IPS-NIHi7 (cell line): ENCODE data around the gene SLC6A9.

Experiments
- DNase-seq: peaks from one replicate; pipeline ENCODE4 v3.0.0; 2012; ENCODE audit warnings: mixed read lengths; ENCODE audit errors: extremely low spot score

SLC6A9 gene

DNA sequence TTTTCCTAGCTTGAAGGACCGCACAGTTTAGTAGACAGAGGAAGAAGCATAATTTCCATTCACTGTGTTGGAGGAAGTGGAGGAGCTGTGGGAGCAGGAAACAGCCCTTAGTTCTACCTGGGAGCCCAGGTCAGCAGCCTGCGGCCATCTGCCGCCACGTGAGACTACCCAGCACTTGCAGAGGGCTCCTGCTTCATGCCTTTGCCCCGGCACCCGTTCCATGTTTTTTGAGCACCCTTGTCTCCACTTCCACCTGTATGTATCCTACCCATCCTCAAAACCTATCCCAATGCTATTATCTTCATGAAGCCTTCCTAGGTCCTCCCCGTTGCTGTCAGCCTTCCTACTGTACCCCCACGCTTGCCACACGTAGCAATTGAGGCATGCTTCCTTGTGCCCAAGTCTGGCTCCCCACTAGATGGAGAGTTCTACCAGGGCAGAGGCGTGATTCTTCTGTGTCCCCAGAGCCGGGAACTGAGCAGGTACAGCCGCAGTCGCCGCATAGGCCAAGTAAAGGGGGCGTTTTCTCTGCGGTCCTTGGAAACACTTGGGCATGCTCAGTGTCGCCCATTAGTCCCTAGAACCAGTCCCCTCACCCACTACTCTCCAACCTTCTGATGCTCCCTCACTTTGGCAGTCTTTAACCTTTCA, 1.9 kb downstream of the SLC6A9 start:
- DNase-seq = peak; percentile 81

DNA sequence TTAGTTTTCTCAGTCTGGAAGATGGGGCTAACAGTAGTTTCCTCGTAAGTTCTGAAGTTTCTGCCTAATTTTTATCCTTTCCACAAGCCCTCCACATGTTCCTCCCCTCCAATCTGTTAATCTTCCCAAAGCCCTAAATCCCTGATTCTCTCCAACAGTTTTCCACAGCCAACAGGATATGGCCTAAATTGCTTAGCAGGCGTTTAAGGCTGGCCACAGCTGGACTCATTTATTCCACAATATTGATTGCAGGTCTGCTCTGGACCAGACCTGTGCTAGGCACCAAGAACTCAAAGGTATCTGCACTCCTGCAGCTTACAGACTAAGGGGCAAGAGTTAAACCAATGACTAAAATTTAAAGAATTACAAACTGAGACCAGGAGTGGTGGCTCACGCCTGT, 3.9 kb downstream of the SLC6A9 start:
- no peak for DNase-seq

DNA sequence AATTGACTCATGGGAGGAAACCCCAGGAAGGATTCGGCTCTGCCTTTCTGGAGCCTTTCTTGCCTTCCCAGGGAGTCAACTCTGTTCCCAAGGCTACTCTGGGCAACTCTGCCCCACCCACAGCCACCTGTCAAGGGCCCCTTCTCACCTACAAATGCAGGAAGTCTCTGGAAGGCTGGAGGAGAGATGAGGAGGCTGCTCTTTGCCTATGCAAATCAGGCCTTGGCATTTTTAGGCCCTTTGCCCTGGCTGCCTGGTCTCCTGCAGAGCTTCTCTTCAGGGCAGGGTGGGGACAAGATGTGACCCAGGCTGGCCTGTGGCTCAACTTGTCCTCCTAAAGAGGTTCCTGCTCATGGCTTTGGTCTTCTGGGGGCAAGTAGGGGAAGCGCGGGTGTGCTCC, 5.4 kb downstream of the SLC6A9 start:
- no peak for DNase-seq

DNA sequence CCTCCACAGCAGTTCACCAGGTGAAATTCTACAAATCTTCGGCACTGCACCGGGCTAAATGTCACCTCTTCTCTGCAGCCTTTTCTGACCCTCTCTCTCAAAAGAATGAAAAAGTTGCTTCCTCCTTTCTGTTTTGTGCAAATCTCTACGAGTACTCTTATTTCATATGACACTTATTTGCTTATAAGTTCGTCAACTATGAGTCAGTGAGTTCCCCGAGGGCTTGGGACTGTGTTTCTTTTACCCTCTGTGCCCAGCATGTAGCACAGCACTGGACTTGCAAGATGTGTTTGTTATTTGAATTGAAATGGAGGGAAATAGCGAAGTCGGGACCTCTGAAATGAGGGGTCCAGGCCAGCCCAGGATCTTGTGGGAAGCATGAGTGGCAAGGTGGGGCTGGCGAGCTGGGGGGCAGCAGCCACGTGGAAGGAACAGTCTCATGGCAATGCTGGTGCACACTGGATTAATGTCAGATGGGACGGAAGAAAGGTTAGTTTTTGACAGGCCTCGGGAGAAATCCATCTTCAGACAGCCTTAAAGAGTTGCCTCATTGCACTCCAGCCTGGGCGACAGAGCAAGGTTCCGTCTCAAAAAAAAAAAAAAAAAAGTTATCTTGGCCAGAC, 6.2 kb downstream of the SLC6A9 start:
- DNase-seq = no peak

DNA sequence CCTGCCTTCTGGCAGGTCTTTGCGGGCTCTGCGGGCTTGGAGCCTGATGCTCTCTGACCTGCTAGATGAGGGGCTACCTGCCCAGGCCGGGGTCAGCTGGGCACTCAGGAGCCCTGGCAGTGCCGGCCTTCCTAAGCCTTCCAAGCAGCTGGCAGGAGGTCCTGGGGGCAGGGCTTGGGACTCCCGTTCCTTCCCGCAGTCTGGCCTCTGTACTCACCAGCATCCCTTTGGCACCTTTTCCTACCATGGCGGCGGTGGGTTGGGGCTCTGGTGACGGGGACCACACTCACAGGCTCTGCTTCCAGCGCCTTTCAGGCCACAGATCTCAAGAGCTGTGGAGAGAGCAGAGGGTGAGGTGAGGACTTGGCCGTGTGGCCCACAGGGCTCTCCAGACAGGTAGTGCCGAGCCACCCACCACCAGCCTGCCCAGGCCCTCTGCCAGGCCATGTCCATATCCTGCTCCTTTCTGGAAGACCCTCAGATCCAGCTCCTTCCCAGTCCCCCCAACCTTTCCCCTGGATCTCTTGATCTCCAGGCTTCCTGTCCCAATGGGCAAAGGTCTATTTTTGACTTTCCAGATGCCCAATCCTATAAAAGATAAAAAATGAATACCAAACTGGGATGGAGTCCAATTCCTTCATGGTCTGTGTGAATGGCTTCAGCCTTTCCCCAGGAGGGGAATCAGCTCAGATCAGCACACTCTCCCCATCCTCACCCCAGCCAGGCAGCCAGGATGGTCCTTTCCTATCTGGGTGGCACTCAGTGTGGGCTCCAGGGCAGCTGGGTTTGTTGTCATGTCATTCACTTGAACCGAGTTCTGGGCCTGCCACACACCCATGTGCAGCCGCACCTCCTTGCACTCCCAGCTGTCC, 7.0 kb downstream of the SLC6A9 start:
- DNase-seq = no peak

DNA sequence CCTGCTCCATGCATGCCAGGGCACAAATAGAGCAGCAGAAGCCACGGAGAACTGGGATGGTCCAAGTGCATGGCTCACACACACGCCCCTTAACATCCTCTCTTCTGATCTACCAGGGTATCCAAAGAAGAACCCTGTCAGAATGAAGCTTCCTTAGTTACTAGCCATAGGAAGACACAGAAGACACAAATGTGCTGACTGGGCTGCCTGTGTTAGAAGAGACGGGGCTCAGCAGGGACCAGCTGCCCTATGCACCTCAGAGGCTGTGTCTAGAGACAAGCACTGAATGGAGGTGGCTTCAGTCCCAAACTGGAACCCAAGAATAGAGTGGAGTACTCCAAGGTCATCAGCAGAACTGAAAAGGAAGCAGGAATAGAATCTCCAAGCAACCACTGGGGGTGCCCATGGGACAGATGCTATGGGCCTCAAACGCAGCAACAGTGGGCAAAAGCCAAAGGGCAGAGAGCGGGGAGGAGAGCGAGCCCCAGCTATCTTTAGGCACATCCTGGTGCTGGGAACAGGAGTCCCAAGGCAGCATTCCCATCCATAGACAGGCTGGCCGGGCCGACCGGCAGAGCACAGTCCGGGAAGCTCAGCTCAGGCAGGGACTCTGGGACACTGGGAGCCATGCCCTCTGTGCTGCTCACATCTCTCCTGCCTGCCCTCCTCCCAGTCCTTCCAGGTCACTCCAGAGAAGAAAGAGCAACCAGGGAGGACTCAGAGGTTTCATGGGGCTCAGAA, 9.5 kb downstream of the SLC6A9 start:
- DNase-seq = no peak

DNA sequence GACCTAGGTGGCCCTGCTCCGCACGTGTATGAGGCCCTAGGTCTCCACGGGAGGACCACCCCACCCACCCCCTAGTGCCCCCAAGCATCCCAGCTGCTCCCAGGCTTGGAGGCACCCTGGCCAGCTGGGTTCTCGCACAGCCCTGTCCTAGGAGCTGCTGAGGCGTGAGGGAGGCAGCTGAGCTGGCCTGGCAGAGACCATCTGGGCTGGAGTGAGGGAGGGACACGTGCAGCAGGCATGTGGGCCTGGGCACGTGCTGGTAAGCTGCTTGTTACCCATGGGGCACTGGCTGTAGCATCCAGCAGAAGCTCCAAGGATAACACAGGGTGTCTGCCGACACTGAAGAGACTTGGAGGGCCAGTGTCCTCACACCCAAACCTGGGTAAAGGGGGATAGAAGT, 10.1 kb downstream of the SLC6A9 start:
- no peak for DNase-seq

DNA sequence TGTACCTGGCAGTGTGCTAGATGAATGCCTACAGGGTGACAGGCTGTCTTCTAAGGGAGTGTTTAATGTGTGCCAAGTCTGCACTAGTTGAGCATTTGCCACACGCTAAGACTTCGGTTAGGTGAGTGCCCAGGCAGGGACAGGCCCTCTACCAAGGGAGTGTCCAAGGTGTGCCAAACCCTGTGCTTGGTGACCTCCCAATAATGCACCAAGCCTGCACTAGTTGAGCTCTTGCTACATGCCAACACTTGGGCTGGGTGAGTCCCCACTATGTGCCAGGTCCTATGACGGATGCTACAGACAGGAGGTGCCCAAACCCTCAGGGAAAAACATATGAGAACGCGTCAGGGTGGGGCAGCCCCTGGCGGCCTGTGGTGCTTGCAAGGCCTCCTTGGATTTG, 10.8 kb downstream of the SLC6A9 start:
- no peak for DNase-seq

DNA sequence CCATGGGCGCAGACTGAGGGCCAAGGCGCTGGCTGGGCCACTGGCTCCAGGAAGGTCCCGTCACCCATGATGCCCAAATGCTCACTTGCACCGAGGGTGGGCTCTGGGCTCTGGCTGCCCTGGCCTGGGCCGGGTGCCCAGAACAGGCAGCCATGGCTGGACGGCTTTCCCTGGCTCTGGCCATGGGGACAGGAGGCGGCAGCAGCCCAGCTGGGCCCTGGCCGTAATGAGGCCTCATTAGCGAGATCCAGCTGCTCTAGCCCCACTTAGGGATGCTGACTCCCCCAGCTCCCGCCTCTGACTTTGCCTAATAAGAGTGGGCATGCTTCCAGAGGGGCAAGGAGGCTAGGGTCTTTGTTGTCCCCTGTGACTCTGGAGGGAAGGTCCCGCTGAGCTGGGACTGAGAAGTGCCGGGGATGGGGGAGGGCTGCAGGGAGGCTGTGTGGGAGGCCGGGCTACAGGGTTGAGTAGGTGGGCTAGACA, 11.8 kb downstream of the SLC6A9 start:
- no peak for DNase-seq

DNA sequence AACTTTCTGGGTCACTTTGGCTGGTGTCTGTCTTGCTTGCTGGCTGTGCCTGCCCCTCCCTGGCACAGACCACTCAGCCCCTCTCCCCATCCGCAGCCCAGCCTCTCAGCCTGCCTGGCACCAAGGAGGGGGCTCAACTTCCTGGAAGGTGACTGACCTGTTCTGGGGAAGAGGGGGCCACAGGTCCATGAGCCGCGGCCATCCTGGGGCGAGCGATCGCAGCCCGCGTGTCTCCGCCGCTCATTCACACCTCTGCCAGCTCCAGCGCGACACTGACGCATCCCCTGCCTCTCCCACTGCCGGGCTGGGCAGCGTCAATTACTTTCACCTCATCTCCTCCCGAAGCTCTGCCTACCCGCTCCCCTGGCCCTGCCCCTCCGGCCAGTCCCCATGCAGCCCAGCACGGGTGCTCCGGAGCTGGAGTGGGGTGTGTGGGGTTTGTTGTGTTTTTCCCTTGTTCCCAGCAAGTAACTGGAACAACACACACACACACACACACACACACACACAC, 14.3 kb downstream of the SLC6A9 start:
- DNase-seq = no peak

DNA sequence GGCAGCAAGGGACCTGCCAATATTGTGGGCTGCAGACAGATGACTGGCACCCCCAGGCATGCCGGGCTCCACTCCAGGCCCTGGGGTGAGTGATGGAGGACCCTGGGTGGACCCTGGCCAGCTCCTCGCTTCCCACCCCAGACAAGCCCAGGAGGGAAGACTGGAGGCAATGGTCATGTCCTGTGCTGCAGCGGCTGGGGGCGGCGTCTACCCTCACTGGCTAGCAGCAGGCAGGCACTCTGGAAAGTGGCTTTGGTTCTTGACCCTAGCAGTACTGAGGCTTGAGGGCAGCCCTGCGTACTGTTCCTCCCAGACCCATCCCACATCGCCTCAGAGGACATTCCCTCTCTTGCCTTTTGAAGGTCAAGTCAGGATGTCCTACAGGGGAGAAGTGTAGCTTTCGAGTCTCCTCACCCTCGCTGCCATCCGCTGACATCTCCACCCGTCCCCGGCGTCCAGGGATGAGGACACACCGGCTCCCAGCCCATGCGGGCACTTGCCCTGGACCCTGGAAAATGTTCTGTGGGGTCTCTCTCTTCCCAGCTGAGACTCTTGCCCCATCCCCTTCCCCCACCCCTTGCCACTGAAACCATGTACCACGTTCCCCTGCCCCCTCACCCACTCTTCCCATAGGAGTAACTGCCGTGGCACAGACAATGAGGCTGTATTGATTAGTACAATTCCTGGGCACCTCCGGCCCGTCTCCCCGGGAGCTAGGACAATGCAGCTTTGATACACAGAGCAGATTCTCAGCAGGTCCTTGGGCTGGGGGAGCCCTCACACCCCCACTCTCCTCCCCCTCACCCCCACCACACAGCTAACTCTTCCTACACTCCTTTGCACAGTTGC, 15.0 kb downstream of the SLC6A9 start:
- no peak for DNase-seq

DNA sequence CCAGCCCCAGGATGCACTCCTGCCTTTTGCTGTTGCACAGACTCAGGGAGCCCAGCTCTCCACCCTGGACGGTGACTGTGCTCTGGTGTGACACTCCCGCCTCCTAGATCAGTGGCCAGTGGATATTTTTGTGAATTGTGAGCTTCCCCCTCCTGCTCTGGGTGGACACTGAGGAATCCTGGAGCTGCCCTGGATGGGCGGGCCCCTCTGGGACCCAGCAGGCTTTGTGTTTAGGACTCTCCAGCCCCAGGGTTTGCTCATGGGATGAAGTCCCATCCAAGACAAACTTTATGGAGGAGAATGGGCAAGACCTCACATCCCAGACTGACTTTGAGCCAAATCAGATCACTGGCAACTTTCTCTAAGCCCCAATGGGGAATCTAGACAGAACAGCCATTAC, 16.1 kb downstream of the SLC6A9 start:
- no peak for DNase-seq

DNA sequence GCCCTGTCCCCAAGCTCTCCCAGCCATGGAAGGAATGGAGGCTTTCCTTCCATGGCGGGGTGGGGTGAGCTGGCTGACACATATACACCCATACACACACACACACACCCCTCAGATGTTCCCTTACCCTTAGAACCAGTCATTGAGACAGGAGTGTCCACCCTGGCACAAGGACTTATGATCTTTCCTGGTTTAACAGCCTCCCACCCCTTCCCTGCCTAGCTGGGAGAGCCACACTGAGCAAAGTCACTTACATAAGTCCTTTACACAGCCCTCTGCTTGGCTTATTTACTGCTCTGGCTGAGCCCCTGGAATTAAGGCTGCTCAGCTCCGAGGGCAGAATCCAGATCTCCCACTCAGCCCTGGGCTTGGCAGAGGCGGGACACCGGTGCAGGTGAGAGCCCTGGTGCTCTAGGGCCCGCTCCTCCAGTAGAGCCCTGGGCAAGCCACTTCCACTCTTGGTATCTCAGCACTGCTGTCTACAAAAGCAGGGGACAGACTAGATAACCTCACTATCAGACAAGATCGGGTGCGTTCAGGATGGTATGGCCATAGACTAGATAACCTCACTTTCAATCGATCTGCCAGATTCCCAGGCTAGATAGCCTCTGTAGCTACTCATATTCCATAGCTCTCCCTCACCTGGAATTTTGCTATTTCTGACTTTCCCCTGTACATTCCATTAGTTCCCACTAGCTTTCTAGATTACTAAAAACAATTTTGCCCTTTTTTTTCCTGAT, 16.7 kb downstream of the SLC6A9 start:
- DNase-seq = no peak

DNA sequence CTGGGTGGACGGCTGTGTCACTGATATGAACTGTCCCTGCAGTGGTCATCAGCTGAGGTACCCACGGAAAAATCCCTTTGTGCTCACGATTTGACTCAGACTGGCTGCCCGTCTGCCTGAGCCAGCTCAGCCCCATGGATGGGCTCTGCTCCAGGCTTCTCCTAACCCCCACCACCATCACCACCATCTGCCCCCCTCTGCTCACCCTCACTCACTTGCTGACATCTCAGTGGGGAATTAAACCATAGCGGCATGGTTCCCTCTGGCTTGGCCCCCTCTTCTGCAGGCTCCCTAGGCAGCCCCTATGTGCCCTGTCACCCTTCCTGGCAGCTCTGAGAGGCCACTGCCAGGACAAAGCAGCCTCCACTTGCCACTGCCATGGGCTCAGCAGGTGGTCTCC, 17.3 kb downstream of the SLC6A9 start:
- no peak for DNase-seq

DNA sequence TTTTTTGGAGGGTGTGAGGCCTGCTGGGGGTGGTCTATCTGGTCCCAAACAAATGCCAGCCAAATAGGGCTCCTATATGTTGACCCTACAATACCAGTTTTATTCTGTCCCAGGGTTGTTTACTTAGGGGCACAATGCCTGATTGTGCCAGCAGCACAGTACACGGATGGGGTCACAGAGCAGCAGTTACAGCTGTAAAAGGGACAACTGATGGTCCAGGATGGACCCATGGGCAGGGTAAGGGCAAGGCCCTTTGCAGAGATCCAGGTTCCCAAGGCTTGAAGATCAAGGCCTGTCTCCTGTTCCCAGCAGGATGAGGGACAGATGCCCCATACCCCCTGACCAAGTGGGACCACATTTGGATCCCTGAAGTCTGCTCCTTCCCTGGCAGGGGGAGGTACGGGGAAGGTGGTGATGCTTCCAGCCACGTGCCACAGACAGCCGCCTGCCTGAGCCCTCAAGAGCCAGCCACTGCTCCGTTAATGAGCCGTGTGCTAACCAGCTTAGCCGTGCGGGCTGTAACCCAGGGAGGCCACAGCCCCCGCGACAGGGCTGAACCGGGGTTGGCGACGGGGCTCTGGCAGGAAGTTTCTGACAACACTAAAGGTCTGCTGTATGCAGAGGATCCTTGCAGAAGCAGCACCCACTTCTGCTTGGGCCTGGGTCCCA, 18.2 kb downstream of the SLC6A9 start:
- DNase-seq = no peak

DNA sequence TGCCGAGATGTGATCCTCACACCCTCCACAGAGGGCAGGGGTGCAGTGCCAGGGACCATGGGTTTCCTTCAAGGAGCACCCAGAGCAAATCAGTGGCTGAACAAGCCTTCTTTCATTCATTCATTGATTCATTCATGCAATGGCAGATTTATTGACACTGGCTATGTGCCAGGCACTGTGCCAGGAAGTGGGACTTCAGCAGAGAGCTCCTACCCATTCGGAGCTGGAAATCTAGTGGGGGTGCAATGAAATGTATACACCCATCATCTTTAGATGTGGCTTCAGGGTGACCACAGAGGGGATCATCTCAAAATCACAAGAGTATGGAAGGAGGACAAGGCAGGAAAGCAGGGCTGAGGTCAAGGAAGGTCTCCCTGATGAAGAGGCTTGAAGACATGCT, 18.9 kb downstream of the SLC6A9 start:
- DNase-seq = no peak

DNA sequence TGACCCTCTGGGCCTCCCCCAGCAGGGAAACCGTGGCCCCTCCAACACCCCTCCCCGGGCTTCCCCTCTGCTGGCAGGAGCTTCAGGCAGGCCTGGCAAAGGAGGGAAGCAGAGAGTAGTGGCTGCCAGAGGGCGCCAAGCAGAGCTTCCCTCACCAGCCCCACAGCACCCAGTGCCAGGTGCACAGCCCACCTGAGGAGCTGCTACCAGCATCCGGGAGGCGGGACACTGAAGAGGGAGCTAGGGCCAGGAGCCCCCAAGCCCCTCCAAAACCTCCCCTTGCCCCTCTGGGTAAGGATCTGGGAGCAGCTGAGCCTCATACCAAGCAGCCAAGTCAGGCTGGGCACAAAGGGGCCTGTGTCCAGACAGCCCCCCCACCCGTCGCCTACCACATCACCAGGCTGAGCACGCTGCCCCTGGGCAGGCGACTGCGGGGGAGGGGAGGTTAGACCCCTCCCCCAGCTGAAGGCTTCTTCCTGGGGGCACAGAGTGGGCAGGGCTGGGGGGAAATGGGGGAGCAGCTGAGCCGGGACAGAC, 20.3 kb downstream of the SLC6A9 start:
- DNase-seq = no peak

DNA sequence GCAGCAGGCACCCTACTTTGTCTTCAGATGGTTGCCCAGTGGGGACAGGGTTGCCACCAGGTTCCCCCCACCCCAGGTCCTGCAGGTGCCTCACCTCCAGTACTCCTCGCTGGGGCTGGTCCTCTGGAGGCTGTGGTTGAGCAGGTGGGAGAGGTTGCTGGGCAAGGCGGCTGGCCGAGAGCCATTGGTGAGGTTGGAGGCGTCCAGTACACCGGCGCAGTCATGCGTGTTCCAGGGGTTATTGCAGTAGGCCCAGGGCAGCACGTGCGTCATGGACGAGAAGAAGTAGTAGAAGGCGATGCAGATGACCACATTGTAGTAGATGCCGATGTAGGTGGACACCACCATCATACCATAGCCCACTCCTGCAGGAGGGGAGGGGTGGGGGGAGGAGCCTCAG, 23.0 kb downstream of the SLC6A9 start:
- DNase-seq = no peak

DNA sequence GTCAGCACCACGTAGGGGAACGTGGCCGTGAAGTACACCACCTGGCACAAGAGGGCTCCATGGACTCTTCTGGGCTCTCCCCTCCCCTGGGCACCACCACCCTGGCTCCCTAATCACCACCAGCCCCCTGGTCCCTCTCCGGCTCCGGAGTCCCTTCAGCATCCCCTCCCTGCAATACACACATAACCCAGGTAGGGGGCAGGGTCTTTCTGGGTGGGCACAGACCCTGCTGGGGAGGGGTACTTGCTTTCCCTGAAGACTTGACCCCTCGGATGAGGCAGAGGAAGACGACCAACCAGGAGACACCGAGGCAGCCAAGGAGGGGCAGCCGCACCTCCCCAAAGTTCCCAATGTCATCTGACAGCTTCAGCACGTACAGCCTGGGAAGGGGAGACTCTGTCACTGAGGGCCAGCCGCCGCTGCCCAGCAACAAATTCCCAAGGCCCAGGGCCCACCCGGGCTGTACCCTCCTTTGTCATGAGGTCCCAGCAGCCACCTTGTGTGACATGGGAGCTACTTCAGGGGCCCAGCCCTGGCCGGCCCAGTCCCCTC, 28.6 kb downstream of the SLC6A9 start:
- peak; percentile 48 for DNase-seq
